Omental fat pad (tissue), 4 donors: Measurements from ENCODE around the gene DRG1. TPM values are rescaled to one million over a fixed set of nuclear protein-coding genes. Genes with fewer than 3 reads are reported as not detected.

Experiments
- ATAC-seq: fragments of 150-250 bp; one replicate; pipeline ENCODE4 v1.9.1; 2016; ENCODE audit warnings: mild to moderate bottlenecking, moderate library complexity; ENCODE audit not compliant: low FRiP score
- DNase-seq: peaks from one replicate; pipeline ENCODE4 v3.0.0-alpha.2; 2019; ENCODE audit warnings: low spot score
- CTCF ChIP-seq, 3 donors: fragments of 450-650 bp; IDR thresholded peaks; one replicate each; pipeline ENCODE4 v1.5.1; 2016 to 2017; ENCODE audit warnings: antibody characterized with exemption in 3 of 3, mild to moderate bottlenecking in 3 of 3, moderate library complexity in 2 of 3
- total RNA-seq, 4 donors: library from RNA; depleted of rRNA; stranded (reverse); fragments of >200 nt; gene quantifications; one replicate each; pipeline ENCODE4 v1.1.0, GENCODE V29; 2016

DRG1 gene
- 10 to 100 TPM; 59.1 to 88.7 (median 69.2) TPM for total RNA-seq

GRCh38 chr22:31399211-31400022, at the start of gene DRG1:
Gene DRG1, plus strand, starts transcription at chr22:31399604. Its CDS starts 80 bp downstream, at chr22:31399684.
- peak; percentile 95 for ATAC-seq
- TF ChIP-seq CTCF (IDR thresholded peaks at IDR 0.05): no peak
- DNase-seq: peak; percentile 88

GRCh38 chr22:31349960-31350359, 49.4 kb upstream of the DRG1 start:
- ATAC-seq (no peak), DNase-seq (no peak)
- TF ChIP-seq CTCF (IDR thresholded peaks at IDR 0.05): no peak

GRCh38 chr22:31350410-31350863, 49.0 kb upstream of the DRG1 start:
- ATAC-seq: no peak
- no peak for DNase-seq
- no peak for TF ChIP-seq CTCF (IDR thresholded peaks at IDR 0.05)

GRCh38 chr22:31354515-31354914, 44.9 kb upstream of the DRG1 start:
- no peak for ATAC-seq
- DNase-seq: no peak
- TF ChIP-seq CTCF (IDR thresholded peaks at IDR 0.05): no peak

- DNase-seq (no peak), ATAC-seq (no peak)
- TF ChIP-seq CTCF (IDR thresholded peaks at IDR 0.05): no peak
Observed at GRCh38 chr22:31360029-31360428, 39.4 kb upstream of the DRG1 start.

GRCh38 chr22:31361743-31362142, 37.7 kb upstream of the DRG1 start:
- DNase-seq (no peak), ATAC-seq (no peak)
- TF ChIP-seq CTCF (IDR thresholded peaks at IDR 0.05): no peak

- ATAC-seq (no peak), DNase-seq (no peak)
- TF ChIP-seq CTCF (IDR thresholded peaks at IDR 0.05): no peak
Observed at GRCh38 chr22:31363885-31364465, 35.4 kb upstream of the DRG1 start.
